ENCODE results near the gene COPS3.

- no peak for TF ChIP-seq CTCF (conservative IDR thresholded peaks at IDR 0.05; ENCODE audit: low read depth in 2 of 2)
- no peak for TF ChIP-seq CREB1 (CRISPR knock-in tag; IDR thresholded peaks at IDR 0.05; ENCODE audit: low read depth)
- TF ChIP-seq POLR2AphosphoS5 (IDR thresholded peaks at IDR 0.05; ENCODE audit: low read depth): no peak
Measured at GRCh38 chr17:17232303-17232621, 48.8 kb downstream of the COPS3 start.
